Esophagus muscularis mucosa (tissue), 3 donors: Measurements from ENCODE around the gene PLCB2.

Experiments
- CTCF ChIP-seq, 3 experiments: fragments of 200-600 bp in 2 of 3; fragments of 450-650 bp in 1 of 3; sonication (generic) in 2 of 3; IDR thresholded peaks; one replicate each; pipeline ENCODE4 v1.5.1; 2017 to 2019; ENCODE audit warnings: antibody characterized with exemption in 3 of 3, mild to moderate bottlenecking in 2 of 3, moderate library complexity in 1 of 3
- POLR2A ChIP-seq: fragments of 450-650 bp; IDR thresholded peaks from one replicate; pipeline ENCODE4 v1.6.1; 2017; ENCODE audit warnings: antibody characterized with exemption, moderate library complexity, mild to moderate bottlenecking, low read depth

- TF ChIP-seq CTCF (IDR thresholded peaks at IDR 0.05) = no peak
- TF ChIP-seq POLR2A = no peak
Measured at GRCh38 chr15:40346579-40347558, 39.1 kb upstream of the PLCB2 start.
